Astrocyte (in vitro differentiated cells and primary cell): ENCODE measurements around the gene CASK.

ENCODE experiments used
- CTCF ChIP-seq: IDR thresholded peaks from 2 replicates; pipeline ENCODE4 v1.5.1; 2011; ENCODE audit warnings: low read depth, mild to moderate bottlenecking, inconsistent platforms, low read length, moderate library complexity; ENCODE audit not compliant: insufficient read depth
- EZH2 ChIP-seq: IDR thresholded peaks from 2 replicates; pipeline ENCODE4 v1.6.1; 2012; ENCODE audit warnings: mild to moderate bottlenecking, low read length, inconsistent platforms; ENCODE audit not compliant: insufficient read depth

- no peak for TF ChIP-seq CTCF
- no peak for TF ChIP-seq EZH2
Measured at GRCh38 chrX:41538707-41539106, 384.6 kb downstream of the CASK start.
